ENCODE results near the gene ANXA10.
"Not testable (repeated sequence)": the region's sequence is repeated elsewhere in the genome, so short reads cannot be mapped to it uniquely, and the experiment has no call there.

The ANXA10 gene

DNA sequence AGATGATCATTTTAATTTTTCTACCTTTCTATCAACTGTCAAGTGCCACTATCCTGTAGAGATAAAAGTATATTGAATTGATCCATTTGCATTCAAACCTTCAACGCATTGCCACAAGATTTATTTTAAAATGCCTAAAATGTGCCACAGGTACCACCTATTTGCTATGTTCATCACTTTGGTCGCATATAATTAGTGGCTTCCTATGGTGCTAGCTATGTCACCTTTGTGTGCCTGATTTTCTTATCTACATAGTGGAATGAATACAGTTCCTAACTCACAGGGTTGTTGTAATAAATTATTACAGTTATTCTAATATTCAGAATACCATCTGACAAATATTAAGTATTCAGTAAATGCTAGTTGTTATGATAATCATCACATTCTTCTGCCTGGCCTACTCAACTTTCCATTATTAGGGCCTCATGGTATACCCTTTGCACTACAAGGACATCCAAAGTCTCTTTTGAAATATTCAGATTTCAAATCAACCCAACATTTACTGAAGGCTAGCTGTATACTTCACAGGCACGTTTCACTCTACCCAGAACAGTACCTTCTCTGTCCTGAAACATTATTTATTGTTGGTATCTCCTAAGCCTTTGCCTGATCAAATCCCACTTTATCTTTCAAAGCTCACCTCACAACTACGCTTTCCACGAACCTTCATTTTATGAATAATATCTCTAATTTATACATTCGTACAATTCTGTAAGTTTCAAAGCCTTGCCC, 62.4 kb downstream of the ANXA10 start:
- DNase-seq (ENCODE audit: low read depth in 1 of 2, low spot score in 1 of 2), result no peak

DNA sequence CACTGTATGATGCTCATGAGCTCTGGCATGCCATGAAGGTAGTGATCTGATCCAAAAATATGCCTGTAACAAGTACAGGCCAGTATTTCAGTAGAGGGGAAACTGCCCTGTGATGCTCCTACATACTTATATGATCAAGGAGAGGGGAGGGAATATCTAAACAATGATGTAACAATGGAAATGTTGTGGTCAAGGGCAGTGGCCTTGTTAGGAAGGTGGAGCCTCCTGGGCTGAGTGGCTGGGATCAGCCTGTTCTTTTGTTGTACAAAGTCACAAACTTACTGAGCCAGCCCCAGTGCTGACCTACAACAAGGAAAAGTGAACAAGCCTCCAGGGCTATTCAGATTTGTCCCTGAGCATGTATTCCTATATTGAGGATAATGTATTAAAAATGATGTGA, 70.3 kb downstream of the ANXA10 start:
- no peak for DNase-seq (ENCODE audit: low read depth in 1 of 2, low spot score in 1 of 2)

DNA sequence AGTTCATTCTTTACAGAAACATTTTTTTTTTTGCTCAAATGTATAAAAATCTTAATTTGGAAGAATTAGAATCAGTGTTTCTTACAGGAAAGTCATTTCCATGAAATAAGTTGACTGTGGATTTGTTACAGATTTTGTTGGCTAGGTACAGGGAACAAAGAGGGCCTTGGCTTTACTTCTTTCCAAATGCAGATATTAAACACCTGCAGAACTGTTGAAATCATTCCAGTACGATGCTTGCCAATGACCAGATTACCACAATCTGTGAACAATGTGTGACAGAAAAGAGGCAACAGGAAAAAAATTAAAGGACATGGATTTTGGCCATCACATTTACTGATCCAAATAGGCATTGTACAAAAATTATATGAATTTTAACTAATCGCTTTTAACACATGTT, 70.8 kb downstream of the ANXA10 start:
- DNase-seq (ENCODE audit: low read depth in 1 of 2, low spot score in 1 of 2), result no peak

DNA sequence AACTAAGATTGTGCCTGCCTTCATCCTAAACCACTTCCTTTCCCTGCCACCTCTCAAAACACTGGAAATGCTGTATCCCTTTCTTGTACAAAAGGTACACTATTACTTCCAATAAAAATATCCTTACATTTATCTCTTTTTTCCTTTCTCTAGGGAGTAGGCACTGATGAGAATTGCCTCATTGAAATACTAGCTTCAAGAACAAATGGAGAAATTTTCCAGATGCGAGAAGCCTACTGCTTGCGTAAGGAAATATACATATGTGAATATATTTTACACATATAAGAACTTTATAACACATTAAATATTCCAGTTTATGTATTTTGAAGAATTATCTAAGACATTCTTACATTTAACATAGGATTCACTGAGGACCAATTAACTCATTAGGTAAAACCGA, 71.7 kb downstream of the ANXA10 start:
- no peak for DNase-seq (ENCODE audit: low read depth in 1 of 2, low spot score in 1 of 2)

DNA sequence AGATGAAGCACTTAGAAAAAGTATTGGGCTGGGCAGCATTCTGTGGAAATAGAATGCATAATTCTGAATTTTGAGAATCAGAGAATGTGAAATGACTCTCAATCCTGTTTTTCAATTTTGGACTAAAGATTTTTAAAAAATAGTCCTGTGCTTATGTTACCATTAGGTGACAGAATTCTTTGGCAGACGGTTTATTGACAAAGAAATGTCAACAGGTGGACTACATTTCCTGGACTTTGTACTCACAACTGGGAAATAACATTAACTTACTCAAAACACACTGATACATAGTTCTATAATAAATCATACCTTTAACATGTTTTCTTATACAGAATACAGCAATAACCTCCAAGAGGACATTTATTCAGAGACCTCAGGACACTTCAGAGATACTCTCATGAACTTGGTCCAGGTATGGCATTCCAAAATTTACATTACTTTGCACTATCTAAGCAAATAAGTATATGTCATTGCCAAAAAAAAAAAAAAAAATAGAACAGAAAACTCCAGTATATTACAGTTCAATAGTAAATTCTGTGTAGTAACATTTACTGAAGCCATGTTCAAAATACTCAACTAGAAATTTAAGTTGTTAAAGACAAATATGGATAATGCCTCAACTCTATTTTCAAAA, 72.7 kb downstream of the ANXA10 start:
- no peak for DNase-seq (ENCODE audit: low read depth in 1 of 2, low spot score in 1 of 2)

DNA sequence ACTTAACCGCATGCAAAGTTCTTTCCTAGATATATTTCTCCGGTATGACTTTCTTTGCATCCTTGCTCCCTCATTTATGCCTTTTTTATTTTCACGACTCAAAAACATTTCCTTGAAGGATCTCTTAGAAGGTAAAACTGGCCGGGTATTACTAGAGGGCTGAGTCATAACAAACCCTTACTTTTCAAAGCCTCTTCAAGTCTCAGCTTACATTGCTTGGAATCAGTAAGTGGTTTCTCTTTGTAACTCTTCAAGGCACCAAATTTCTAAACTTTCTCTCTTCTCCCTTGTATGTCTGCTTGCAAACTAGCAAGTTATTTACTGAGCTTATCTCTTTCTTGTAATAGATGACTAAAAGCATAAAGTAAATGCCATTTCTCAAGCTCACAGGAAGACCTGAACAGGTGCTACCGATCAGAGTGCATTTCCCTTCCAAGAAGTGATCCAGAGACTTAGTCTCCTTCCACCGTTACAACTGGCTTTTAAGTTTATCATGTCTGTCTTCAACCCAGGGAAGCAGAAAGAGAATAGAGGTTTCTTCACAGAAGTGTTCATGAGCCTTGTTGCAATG, 75.5 kb downstream of the ANXA10 start:
- DNase-seq (ENCODE audit: low read depth in 1 of 2, low spot score in 1 of 2), result no peak

DNA sequence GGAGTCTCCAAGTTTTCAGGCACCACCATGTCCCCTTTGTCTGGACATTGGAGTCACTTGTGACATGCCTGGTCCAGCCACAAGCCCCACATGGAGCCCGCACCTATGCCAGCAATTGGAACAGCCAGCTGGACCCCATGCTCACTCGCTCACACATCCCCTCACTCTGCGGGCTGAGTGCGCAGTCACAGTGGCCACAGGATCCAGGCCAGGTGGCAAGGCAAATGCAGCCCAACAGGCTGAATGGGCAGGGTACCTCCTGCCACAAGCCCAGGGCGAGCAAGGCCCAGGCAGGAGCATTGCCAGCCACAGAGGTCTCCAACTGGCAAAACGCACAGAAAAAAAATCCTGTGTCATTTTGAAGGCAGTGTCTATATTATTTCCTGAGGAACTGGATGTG, 82.0 kb downstream of the ANXA10 start:
- no peak for DNase-seq (ENCODE audit: low read depth in 1 of 2, low spot score in 1 of 2)

DNA sequence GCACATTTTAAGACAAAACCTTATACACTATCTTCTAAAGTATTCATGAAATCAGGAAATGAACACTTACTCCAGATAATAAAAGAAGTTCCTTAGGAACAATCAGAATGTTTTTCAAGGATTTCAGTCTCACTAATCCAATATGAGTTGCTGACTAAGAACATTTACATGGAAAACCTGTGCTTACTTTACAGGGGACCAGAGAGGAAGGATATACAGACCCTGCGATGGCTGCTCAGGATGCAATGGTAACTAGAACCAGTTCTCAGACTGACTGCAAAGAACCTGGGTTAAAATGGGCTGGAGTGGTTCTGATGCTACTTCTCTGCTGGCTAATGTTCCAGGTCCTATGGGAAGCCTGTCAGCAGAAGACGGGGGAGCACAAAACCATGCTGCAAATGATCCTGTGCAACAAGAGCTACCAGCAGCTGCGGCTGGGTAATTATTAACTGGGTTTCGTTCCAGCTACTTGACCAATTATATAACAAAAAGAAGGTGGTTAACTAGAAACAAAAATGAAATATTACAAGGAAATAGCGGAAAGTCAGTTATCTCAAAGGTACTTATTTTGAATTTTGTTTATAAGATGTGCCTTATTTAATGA, 85.3 kb downstream of the ANXA10 start:
- no peak for DNase-seq (ENCODE audit: low read depth in 1 of 2, low spot score in 1 of 2)

DNA sequence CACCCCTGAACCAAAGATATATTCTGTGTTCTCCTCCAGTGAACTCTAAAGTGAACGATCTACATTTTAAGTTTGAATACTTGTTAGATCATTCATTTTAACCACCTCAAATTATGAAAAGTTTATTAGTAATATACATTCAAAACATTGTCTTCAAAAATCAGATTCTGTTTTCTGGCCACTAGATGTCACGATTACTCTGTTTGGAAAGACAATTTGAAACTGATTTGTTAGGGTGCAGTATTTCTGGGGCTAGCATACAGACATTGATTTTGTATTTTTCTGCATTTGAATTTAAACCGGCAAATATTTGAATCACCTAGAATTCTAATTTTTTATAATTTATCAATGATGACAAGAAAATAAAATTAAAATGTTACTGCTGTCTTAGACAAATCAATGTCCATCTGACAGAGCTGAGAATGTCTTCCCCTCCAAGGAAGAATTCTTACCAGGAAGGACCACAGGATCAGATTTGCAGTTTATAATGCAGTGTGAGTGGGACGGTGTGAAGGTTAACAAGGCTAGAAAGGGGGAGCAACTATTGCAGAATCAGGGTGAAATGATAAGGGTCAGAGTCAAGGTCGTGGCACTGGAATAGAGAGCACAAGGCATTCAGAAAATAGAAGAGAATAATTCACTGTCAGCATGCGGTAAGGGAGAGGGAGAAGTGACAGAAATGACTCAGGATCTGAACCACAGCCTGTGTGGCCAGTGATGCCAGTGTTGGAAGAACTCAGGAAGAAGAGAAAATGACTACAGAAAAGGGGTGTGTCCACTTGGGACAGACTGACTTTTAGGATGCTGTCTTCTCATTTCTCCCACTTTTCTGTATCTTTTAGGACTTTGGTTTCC, 91.6 kb downstream of the ANXA10 start:
- no peak for DNase-seq (ENCODE audit: low read depth in 1 of 2, low spot score in 1 of 2)

DNA sequence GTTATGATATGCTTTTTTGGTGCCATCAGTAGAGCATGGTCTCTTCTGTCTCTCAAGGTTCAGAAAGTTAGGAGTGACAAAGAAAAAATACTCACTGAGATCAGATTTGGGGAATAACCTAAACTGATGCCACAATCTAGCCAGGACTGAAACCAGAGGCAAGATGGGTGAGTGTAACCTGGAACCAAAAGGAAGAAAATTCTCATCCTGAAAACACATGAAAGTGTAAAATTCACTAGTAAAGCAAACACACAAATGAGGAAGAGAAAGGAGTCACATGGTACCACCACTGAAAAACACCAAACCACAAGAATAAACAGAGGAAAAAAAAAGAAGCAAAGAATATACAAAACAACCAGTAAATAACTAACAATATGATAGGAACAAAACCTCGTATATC, 96.4 kb downstream of the ANXA10 start:
- DNase-seq (ENCODE audit: low read depth in 1 of 2, low spot score in 1 of 2), result no peak

DNA sequence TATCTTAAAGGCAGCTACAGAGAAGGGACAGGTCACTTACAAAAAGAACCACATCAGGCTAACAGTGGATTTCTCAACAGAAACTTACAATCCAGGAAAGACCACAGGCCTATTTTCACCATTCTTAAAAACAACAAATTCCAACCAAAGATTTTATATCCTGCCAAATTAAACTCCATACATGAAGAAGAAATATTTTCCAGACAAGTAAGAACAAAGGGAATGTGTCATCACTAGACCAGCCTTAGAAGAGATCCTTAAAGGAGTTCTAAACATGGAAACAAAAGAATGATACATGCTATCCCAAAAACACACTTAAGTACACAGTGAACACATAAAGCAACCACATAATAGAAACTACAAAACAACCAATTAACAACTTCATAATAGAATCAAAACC, 105.6 kb downstream of the ANXA10 start:
- DNase-seq (ENCODE audit: low read depth in 1 of 2, low spot score in 1 of 2), result no peak

DNA sequence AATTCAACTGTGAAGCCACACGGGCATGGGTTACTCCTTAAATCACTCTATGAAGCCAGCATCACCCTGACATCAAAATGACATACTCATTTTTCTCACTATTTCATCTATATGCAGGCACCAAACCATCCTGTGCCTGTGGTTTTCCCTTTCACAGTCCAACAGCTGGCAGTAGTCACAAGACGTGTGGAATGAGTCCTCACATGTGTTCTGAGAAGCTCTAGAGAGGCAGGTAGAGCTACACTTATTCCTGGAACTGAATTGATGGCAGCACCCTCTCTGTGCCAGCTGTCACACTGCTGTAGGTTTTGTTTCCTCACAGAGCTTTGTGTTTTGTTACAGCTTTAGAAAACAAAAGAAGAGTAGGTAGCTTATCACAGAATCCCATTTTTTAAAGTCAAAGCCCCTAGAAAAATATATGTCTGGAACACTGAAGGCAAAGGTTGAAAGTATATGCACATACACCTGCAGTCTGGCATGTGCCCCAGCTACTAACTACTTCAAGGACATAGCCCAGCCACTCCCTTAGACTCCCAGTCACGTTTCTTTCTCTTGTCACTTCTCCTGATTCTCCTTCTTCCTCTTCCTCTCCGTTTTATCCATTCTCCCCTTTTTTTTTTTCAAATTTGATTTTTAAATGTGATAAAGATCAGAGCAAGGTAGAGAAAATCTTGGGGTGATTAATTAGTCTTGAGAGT, 107.1 kb downstream of the ANXA10 start:
- DNase-seq (ENCODE audit: low read depth in 1 of 2, low spot score in 1 of 2), result no peak

DNA sequence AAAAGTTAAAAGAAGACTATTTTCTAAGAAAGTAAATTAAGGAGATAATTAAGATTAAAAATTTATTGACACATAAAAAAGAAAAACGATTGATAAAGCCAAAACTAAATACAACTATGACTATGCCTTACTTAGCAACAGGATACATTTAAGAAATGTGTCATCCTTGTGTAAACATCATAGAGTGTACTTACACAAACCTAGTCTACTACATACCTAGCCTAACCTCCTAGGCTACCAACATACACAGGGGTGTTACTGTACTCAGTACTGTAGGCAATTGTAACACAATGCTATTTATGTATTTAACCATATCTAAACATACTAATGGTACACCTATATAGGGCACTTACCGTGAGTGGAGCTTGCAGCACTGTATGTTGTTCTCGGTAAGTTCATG, 108.3 kb downstream of the ANXA10 start:
- DNase-seq (ENCODE audit: low read depth in 1 of 2, low spot score in 1 of 2), result no peak

DNA sequence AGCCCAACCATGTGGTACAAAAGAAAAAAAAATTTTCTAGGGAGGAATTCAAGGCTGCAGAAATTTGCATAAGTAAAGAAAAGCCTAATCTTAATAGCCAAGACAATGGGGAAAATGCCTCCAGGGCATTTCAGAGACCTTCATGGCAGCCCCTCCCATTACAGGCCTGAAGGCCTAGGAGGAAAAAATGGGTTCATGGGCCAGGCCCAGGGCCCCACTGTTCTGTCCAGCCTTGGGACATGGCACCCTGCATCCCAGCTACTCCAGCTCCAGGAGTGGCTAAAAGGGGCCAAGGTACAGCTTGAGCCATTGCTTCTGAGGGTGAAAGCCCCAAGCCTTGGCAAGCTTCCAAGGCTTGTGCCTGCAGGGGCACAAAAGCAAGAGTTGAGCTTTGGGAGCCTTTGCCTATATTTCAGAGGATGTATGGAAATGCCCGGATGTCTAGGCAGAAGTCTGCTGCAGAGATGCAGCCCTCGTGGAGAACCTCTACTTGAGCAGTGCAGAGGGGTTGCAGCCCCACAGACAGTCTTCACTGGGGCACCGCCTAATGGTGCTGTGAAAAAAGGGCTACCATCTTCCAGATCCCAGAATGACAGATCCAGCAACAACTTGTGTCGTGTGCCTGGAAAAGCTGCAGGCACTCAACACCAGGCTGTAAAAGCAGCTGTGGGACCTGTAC, 111.0 kb downstream of the ANXA10 start:
- no peak for DNase-seq (ENCODE audit: low read depth in 1 of 2, low spot score in 1 of 2)

DNA sequence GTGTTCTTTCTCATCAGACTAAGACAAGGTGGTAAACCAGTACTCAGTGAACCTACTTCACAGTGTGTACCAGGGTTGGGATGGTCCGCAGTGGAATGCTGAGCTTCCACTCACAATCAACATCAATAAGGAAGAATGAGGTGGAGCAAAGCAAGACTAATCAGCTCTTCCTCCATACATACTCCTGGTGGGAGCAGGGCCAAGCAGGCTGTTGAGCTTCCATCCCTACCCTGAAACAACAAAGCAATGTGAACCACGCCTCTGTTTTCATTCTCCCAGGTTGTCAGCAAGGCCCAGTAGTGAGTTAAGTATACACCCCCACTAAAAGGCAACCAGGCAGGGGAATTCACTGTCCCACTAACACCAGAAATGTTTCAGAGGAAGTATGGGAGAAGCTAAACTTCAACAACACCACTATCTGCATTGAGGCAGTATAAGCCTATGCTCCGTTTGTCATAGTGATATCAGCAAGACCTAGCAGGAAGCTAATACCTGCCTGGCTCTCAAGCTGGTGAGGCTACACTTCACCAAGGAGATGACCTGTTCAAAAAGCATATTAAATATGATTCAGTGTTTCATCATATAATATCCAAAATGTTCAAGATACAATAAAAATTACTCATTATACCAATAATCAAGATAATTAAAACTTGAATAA, 116.7 kb downstream of the ANXA10 start:
- DNase-seq (ENCODE audit: low read depth in 1 of 2, low spot score in 1 of 2), result no peak

DNA sequence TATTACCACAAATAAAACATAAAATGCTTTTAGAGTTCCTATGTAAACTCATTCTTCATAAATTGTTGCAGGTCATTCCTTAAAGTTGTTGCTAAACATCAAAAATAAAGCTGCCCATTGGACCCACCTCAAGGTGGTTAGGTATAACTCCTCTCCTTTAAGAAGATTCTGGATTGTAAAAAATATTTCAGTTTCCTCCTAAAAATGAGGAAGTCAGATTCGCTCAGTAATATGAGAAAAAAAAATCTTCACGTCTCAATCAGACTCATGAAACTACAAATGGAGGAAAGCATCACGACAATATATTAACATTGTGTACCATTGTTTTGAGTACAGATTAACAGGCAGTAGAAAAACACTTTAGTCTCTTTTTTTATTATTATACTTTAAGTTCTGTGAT, 120.3 kb downstream of the ANXA10 start:
- no peak for DNase-seq (ENCODE audit: low read depth in 1 of 2, low spot score in 1 of 2)

DNA sequence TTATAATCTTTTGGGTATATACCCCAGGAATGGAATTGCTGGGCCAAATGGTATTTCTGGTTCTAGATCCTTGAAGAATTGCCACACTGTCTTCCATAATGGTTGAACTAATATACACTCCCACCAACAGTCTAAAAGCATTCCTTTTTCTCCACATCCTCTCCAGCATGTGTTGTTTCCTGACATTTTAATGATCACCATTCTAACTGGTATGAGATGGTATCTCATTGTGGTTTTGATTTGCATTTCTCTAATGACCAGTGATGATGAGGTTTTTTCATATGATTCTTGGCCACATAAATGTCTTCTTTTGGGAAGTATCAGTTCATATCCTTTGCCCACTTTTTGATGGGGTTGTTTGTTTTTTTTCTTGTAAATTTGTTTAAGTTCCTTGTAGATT, 121.2 kb downstream of the ANXA10 start:
- not testable (repeated sequence) for DNase-seq (ENCODE audit: low read depth in 1 of 2, low spot score in 1 of 2)

DNA sequence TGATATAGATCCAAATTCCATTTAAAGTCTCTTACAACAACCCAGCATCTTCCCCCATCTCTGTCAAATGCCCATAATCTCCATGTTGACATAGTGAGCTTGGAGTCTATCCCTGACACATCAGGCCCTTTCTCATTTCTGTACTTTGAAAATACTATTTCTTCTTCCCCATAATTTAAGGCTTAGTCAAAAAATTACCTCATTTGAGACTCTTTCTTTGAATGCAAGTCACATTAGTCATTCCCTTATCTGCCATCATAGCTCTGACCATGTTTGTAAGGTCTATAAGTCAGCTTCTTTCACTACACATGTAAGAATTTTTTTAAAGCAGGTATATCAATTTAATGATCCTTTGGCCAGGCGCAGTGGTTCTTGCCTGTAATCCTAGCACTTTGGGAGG, 126.3 kb downstream of the ANXA10 start:
- DNase-seq (ENCODE audit: low read depth in 1 of 2, low spot score in 1 of 2), result no peak

DNA sequence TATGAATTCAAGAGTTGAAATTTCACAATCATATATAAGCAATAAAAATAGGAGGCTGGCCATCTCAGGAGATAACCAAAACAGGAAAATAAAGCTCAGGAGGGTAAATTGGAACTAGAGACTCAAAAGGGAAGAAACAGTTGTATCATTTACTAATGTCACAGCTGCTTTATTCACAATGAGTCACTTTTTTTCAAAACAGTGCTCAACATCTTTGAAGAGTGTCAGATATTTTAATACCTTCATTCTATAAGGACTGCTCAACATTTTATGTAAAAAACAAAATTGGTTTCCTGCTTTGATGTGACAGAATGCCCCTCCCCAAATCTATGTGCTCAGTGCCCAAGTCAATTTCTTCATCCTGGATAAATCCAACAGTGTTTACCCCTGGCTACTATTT, 128.6 kb downstream of the ANXA10 start:
- no peak for DNase-seq (ENCODE audit: low read depth in 1 of 2, low spot score in 1 of 2)

DNA sequence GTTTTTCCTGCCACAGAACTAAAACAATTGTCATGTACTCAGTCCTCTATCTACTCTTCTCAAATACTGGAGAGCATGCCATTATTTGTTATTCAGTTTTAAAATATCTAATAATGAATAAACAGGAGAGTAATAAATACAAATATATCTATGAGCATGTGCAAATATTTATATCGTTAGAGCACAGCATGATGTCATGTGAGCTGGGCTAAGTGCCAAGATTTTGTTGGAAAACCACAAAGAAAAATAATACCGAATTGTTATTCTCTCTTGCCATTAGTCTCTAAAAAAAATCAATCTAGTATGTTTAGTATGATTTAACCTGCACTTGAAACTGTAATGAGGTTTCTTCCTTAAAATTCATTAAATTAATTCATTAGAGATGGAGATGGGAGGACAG, 129.0 kb downstream of the ANXA10 start:
- DNase-seq (ENCODE audit: low read depth in 1 of 2, low spot score in 1 of 2), result no peak

Data from stimulated activated CD4-positive, alpha-beta T cell treated with anti-CD3 and anti-CD28 coated beads, Interleukin-15, amount 100 ng/mL, for 1 hour (primary cell).